ENCODE data around the gene RSPO3.

- TF ChIP-seq CTCF (IDR thresholded peaks at IDR 0.05), result no peak
- no peak for TF ChIP-seq POLR2A (IDR thresholded peaks at IDR 0.05)
Observed at GRCh38 chr6:127221201-127221600, 102.7 kb downstream of the RSPO3 start.

Measured in thyroid gland (tissue), 4 donors.